ENCODE measurements around the gene CCNB2. TPM values are rescaled to one million over a fixed set of nuclear protein-coding genes. Genes with fewer than 3 reads are reported as not detected.

Gene CCNB2
- total and polyA plus RNA-seq, 10 of the 15 experiments (the other 5 are each of a cell fraction or from before 2014, with no cell fraction given): 74.1 to 211 (median 103) TPM

GRCh38 chr15:59119625-59120024 is 14.7 kb downstream of the CCNB2 start:
- CTCF ChIA-PET: interaction anchor here (1.5 to 1.9 kb wide), 2 partner anchors 13 to 374 kb away, joined by 5 to 7 read pairs; no protein-coding TSS in a partner anchor
- intact Hi-C loops (cut with micrococcal nuclease; ENCODE audit: unreplicated experiment) (no loop called here), in situ Hi-C loops (cut with MboI) (no loop called here)
- 79% methylated on average over 5 of the region's 5 CpGs for WGBS (ENCODE audit: insufficient coverage, insufficient replicate concordance, low lambda C conversion rate, missing lambda C conversion rate)
- Histone ChIP-seq H3K4me1 (ENCODE audit: control insufficient read depth, insufficient read depth, low read length) (no peaks in the 10 kb centered on the region), H3K79me2 (ENCODE audit: control insufficient read depth, insufficient read depth, low read length) (no peaks in the 10 kb centered on the region), H3K4me3 (no peak overlapping the region), H3K9ac (ENCODE audit: control insufficient read depth, insufficient read depth, low read length) (no peak overlapping the region), H3K27me3 (replicated peaks in 1 of 2; ENCODE audit: control insufficient read depth in 2 of 2, insufficient read depth in 2 of 2, low read length in 1 of 2) (no peaks in the 10 kb centered on the region), H3K4me2 (ENCODE audit: control insufficient read depth, insufficient read depth) (no peak overlapping the region), H4K20me1 (ENCODE audit: control insufficient read depth, insufficient read depth) (no peaks in the 10 kb centered on the region), H3K9me3 (replicated peaks; ENCODE audit: control insufficient read depth, insufficient read depth, low read length) (no peaks in the 10 kb centered on the region), H3K36me3 (ENCODE audit: control insufficient read depth in 2 of 2, insufficient read depth in 2 of 2, low read length in 1 of 2) (peaks cover 22 to 42% of the 10 kb centered on the region in 2 experiments; a peak in 3 of 4 replicates), H2AFZ (ENCODE audit: control insufficient read depth, low read depth, low read length) (no peak overlapping the region), H3K27ac (ENCODE audit: control insufficient read depth, insufficient read depth) (no peak overlapping the region)
- RAD21 ChIA-PET (ENCODE audit: unreplicated experiment): no interaction called here
- FAIRE-seq: no peak
- no peak for ATAC-seq
- no TSS peak for BruUV-seq (replicated peaks)
- SMC1A ChIA-PET (ENCODE audit: uncharacterized antibody, unreplicated experiment): interaction anchor here (0.8 kb wide), 1 partner anchor 187 kb away, joined by 4 read pairs; no protein-coding TSS in a partner anchor
- TF ChIP-seq NFYB (IDR thresholded peaks at IDR 0.05; ENCODE audit: insufficient read depth, low read depth, low read length) (no peak), TCF3 (IDR thresholded peaks at IDR 0.05; ENCODE audit: borderline replicate concordance, insufficient read depth, low read depth, low read length) (no peak), ESRRA (IDR thresholded peaks at IDR 0.05; ENCODE audit: low read length) (no peak), EED (IDR thresholded peaks at IDR 0.05; ENCODE audit: low read depth) (no peak), CREM (IDR thresholded peaks at IDR 0.05; ENCODE audit: low read depth) (no peak), CEBPZ (IDR thresholded peaks at IDR 0.05; ENCODE audit: low read depth, low read length) (no peak), IRF3 (IDR thresholded peaks at IDR 0.05) (no peak), SMARCA5 (IDR thresholded peaks at IDR 0.05) (no peak), RAD51 (IDR thresholded peaks at IDR 0.05) (no peak), NR2C2 (IDR thresholded peaks at IDR 0.05; ENCODE audit: borderline replicate concordance, control insufficient read depth, insufficient read length, low read depth) (no peak), USF1 (IDR thresholded peaks at IDR 0.05; ENCODE audit: borderline replicate concordance, extremely low read length, insufficient read depth, low read depth, low read length) (no peak), ZBTB40 (IDR thresholded peaks at IDR 0.05; ENCODE audit: borderline replicate concordance) (no peak)
- POLR2A ChIA-PET: no interaction called here
- no peak for DNase-seq (ENCODE audit: low read depth, low spot score)

All from GM12878 (cell line).